TTC549 (cell line): ENCODE data around the gene ATP6V1D.
"Not testable (repeated sequence)": the region's sequence is repeated elsewhere in the genome, so short reads cannot be mapped to it uniquely, and the experiment has no call there.

Experiments
- FAIRE-seq: peaks from 2 replicates; lab custom pipeline; 2012; peaks lifted over from hg19 to GRCh38; lab: Jason Lieb, UNC

The ATP6V1D gene

GRCh38 chr14:67370830-67371229 lies 11.2 kb upstream of the ATP6V1D start:
- FAIRE-seq: no peak

GRCh38 chr14:67365476-67365875 lies 5.9 kb upstream of the ATP6V1D start:
- no peak for FAIRE-seq

- no peak for FAIRE-seq
Observed at GRCh38 chr14:67360470-67361206, 1.0 kb upstream of the ATP6V1D start.

- FAIRE-seq: no peak
Observed at GRCh38 chr14:67358924-67359774, 455 bp downstream of the ATP6V1D start.

- FAIRE-seq: no peak
Observed at GRCh38 chr14:67357969-67358354, 1.6 kb downstream of the ATP6V1D start.

GRCh38 chr14:67357186-67357968 lies 2.2 kb downstream of the ATP6V1D start:
- no peak for FAIRE-seq

- no peak for FAIRE-seq
Observed at GRCh38 chr14:67352055-67352454, 7.5 kb downstream of the ATP6V1D start.

- no peak for FAIRE-seq
Observed at GRCh38 chr14:67345583-67345982, 14.0 kb downstream of the ATP6V1D start.

GRCh38 chr14:67343601-67344230 lies 15.9 kb downstream of the ATP6V1D start:
- no peak for FAIRE-seq

GRCh38 chr14:67341231-67341630 lies 18.4 kb downstream of the ATP6V1D start:
- FAIRE-seq: not testable (repeated sequence)

- FAIRE-seq: no peak
Observed at GRCh38 chr14:67335781-67336180, 23.8 kb downstream of the ATP6V1D start.

- no peak for FAIRE-seq
Observed at GRCh38 chr14:67332468-67332867, 27.1 kb downstream of the ATP6V1D start.

- no peak for FAIRE-seq
Observed at GRCh38 chr14:67331368-67332125, 28.1 kb downstream of the ATP6V1D start.

GRCh38 chr14:67329666-67330065 lies 29.9 kb downstream of the ATP6V1D start:
- FAIRE-seq: not testable (repeated sequence)

GRCh38 chr14:67319142-67319541 lies 40.5 kb downstream of the ATP6V1D start:
- FAIRE-seq: no peak

GRCh38 chr14:67317822-67318221 lies 41.8 kb downstream of the ATP6V1D start:
- no peak for FAIRE-seq

- FAIRE-seq: no peak
Observed at GRCh38 chr14:67313153-67313552, 46.5 kb downstream of the ATP6V1D start.

- FAIRE-seq: no peak
Observed at GRCh38 chr14:67311868-67312267, 47.7 kb downstream of the ATP6V1D start.
